ENCODE measurements around the gene MYADML2.
A peak's percentile ranks its signal among the peaks of the same experiment; 100 is the strongest.

Gene MYADML2

DNA sequence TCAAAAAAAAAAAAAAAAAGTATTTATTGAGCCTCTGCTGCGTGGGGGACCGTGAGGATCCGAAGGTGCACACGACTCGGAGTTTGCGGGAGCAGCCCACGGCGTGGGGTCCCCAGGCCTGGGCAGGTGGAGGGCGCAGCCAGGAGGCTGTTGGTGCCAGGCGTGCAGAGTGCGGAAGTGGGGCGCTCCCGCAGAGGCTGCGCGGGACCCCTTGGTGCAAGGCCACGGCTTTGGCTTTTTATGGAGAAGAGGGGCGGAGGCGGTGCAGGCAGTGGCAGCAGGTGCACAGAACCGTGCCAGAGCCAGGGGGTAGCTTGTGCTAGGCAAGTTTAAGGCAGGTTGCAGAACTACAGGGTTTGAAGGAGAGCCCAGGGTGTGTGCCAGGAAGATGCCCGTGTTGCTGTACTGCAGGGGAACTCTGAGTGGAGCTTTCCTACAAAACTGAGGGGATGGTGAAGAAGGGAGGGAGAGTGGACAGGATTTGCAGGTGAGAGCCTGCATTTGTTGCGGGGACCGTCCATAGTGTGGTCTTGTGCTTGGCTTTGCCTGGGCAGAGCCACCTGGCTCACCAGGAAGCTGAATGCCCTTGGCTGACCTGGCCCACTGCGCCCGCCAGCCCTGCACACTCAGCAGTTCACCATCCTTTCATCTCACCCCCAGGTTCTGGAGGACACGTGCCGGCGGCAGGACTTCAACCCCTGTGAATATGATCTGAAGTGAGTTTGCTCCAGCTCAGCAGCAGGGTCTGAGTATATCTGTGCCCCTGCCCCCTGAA, 31.7 kb upstream of the MYADML2 start:
- no peak for DNase-seq

DNA sequence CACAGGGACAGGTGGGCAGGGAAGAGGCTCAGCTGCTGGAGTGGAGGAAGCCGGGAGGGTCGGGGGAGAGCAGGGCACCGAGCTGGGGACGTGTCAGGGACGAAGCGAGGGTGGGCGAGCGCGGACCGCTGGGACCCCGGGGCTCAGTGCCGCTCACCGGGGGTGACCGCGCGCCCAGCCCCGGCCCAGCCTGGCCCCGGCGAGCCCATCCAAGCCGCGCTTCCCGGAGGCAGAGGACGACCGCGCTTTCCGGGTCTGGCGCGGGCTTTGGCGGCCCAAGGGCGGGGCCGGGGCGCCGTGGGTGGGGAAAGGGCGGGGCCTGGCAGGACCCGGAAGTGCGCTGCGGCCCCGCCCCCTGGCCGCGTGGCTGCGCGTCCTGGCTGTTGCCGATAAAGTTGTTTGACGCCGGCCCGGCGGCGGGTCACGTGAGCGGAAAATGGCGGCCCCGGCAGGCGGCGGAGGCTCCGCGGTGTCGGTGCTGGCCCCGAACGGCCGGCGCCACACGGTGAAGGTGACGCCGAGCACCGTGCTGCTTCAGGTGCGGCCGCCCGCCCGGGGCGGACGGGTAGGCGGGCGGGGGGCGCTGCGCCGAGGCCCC, 30.3 kb upstream of the MYADML2 start, which contains the start of gene ASPSCR1:
Gene ASPSCR1 (plus strand): TSS at position 419 of the 598 bp plus-strand sequence. CDS start 18 bp downstream, at position 437.
- DNase-seq, result peak; percentile 82

DNA sequence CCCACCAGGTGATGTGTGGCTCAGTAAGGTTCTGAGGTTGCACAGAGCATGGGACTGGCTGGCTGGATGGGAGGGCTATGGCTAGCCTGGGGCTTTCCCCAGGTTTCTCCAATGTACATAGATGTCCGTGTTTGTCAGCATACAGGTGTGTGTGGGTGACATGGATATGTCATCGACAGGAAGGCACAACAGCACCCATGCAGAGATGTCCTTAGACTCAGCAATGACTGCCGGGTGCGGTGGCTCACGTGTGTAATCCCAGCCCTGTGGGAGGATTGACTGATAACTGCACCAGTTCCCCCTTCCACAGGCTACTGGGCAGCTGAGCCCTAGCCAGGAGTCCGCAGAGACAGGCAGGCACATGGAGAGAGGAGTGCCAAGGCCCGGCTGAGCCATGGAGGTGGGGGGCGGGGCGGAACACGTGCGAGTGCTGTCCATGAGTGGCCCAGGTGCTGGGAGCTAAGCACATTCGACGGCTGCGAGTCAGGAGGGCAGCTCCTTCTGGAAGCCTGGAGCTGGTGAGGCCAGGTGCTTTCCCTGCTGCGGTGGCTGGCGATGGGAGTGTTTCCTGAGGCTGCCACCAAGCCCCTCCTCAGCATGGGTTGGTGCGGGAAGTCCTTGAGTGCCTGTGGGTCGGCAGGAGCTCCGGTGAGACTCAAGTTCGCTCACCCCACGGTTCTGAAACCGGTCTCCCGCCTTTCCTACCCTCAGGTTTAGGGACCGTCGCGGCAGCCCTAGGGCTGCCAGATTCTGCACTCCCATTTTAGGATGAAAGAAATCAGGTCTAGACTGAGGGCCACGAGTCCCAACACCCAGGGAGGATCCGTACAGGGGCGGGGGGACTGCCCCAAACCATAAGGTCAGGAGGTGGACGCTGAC, 29.5 kb upstream of the MYADML2 start:
- DNase-seq, result peak; percentile 89

DNA sequence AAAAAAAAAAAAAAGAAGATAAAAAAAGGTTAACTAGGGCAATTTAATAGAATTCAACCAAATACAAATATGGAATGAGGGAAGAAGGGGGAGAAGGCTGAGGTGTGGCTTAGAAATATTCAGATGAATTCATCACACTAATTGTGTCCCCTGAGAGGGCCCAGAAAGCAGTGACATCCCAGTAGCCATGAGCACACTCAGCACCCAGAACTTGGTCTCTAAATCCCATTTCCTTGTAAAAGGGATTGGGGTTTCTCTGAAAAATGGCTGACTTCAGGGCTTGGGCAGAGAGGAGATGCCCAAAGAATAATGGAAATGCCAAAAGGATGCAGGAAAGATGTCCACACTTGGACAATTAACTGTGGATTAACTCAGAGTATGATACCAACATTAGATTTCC, 26.4 kb upstream of the MYADML2 start:
- DNase-seq, result no peak

DNA sequence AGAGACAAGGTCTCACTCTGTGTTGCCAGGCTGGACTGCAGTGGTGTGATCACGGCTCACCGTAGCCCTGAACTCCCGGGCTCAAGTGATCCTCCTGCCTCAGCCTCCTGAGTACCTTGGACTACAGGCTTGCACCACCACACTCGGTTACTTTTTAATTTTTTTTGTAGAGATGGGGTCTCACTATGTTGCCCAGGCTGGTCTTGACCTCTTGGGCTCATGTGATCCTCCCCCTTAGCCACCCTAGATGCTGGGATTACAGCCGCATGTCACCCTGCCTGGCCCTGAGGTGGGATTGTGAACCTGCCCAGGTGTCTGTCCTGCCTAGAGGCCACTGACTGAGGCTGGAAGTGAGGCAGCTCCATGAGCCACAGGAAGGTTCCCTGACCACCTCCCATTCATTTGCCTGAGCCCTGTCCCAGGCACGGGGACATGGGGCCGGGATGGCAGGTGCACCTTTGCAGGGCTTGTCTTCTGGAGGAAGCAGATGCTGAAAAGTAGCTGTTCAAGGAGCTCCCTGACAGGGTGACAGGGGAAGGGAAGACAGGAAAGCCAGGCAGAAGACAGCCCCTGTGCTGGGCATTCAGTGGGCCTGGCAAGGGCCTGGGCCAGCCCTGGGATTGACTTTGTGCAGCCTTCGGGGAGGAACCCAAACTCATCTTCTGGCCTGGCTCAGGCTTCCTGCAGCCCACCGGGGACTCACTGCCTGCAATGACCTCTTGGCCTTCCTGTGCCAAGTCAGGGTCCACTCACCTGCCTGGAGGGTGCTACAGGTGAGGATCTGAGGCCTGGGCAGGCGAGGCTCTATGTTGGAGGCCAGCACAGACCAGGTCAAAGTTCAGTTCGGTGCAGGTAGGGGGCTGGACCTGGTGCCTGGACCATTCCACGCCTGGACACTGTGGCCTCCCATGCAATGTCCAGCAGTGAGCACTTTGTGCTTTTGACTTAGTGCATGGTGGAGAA, 22.1 kb upstream of the MYADML2 start:
- no peak for DNase-seq

DNA sequence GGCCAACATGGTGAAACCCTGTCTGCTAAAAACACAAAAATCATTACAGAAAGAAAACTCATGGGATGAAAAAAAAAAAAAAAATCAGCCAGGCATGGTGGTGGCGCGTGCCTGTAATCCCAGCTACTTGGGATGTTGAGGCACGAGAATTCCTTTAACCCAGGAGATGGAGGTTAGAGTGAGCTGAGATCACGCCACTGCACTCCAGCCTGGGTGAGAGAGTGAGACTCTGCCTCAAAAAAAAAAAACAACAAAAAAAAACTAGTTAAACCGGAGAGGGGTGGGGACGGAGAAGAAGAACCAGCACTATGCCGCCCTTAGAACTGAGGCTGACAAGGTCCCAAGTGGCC, 21.3 kb upstream of the MYADML2 start:
- DNase-seq, result no peak

DNA sequence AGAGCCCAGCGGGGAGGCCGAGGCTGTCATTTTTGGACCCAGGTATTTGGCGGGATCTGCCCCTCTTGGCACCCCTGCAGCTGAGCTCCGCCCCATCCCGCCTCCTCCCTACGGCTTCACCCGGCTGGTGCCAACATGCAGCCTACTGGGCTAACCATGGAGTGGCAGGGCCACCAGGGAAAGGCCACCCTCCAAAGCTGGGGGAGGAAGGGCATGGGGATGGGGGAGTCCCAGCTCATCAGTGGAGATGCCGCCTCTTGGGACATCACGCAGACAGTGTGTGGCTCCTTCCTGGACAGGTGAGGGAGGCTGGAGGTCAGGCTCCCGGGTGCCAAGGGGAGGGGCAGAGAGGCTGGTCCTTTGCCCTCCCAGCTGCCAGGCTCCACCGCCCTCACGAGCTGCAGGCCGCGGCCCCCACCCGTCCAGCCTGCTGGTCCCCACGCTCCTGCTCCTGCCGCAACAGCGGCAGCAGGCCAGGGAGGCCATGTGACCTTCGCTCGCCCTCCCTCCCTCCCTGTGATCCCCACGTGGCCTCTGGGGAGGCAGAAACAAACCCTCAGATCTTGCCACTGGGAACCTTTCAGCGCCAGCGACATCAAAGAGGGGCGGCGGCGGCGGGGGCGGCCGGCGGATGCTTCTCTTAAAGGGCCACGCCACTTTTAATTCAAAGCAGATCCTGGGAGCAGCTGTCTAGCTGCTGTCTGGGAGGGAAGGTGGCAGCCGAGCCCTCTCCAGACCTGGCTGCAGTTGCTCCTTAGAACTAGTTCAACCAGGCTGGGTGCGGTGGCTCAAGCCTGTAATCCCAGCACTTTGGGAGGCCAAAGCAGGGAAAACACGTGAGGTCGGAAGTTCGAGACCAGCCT, 20.7 kb upstream of the MYADML2 start:
- peak; percentile 94 for DNase-seq

DNA sequence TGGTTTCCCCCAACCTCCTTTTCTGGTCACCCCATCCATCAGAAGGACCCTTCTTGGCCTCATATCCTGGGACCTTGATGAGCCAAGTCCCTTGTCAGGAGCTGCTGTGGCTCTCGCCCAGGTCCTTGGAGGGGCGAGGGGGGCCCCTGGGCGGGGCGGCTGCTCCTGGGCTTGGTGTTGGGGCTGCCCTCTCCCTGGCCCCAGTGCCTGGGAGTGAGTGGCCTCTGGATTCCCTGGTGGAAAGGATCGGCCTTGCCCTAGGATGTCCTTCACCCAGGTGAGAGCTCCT, 20.2 kb upstream of the MYADML2 start:
- DNase-seq, result no peak

DNA sequence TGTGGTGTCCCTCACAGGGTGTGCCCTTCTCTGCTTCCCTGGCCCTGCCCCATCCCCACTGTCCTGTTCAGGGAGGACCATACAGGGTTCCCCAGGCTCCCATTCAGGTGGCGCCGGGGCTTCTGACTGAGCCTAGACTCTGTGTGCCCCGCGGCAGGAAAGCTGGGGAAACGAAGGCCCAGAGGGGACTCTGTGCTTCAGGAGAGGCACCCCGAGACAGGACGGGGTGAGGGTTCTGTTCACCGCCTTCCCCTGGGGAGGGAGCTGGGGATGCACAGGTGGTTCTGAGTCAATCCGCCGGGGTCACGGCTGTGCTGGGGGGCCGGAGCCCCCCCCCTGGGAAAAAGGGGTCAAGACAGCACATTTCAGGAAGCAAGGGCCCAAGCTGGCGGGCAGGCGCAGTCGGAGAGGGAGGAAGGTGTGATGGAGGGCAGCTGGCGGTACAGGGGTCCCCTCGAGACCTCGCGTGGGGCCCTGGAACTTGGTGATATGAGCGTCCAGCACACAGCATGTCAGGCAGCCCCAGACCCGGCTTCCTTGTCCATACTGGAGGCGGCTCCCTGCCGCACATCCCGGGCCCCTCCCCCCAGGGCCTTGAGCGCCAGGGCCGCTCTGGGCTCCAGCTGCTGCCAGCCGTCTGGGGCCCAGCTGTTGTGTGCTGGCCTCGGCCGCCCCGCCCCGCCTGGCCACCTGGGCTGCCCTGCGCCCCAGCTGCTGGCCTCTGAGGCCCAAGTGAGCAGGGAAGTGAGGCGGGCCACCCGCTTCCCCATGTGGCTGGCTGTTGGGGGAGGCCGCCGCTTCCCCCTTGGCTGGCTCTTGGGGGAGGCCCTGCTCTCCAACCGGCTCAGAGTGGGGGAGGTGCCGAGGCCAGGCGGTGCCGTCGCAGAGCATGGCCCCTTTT, 19.6 kb upstream of the MYADML2 start:
- DNase-seq, result peak; percentile 94

DNA sequence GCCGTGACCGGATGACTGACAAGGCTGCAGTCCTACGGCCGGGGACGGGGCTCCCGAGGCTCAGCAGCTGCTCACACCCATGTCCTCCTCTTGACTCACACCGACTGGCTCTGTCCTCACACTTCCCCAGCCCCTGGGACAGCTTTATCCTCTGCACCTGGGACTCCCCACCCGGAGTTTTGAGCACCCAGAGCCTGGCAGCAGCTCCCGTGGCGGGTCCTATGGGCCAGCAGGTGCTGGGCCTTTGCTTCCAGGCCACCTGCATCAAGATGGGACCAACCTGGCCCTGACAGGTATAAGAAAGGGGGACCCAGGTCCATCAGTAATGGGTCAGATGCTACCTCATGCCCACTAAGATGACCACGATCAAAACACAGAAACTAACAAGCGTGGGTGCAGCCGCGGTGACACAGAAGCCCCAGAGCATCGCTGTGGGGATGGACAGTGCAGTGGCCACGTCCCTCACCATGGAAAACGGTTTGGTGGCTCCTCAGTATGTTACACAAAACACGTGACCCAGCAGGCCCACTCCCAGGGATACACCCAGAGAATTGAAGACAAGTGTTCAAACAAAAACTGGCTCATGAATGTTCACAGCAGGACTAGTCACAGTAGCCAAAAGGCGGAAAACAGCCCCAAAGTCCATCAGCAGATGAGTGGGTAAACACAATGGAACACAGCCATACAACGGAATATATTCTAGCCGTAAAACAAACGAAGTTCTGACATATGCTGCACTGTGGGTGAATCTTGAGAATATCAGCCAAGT, 17.2 kb upstream of the MYADML2 start:
- DNase-seq, result no peak

DNA sequence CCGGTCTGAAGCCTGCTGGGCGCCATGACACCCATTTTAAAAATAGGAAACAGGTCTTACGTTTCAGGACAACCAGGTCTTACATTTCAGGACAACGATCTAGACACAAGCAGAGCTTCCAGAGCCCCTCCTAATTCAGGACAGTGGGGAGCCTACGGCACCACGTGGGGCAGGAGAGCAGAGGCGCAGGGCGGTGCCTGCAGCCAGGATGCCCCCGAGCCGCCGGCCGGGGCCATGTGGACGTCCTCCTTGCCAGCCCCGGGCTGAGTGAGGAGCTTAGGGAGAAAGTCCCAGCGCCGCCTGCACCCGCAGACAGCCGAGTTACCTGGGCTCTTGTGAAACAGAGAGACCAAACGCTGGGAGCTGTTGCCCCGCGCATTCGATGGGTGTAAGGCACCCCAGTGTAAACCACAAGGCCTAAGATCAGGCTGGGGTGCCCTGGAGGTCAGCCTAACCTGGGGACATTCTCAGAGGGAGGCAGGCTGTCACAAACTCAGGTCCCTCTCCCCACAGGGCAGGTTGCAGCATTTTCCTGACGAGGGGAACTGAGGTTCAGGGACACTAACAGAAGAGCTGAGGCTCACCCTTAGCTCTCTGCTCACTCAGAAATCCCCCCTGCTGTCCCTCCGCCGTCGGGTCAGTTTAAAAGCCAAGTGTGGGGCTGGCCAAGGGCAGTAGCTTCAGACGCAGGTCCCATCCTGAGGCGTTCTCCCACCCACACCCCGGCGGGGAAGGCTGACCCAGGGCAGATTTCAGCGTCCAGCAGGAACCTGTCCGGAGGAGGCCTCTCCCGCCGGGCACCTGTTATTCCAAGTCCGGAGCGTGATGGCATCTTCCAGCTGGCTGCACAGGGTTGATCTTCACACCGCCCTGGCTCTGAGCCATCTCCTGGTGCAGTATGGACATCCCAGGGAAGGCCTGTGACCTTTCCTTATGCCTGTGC, 15.7 kb upstream of the MYADML2 start:
- DNase-seq, result no peak

DNA sequence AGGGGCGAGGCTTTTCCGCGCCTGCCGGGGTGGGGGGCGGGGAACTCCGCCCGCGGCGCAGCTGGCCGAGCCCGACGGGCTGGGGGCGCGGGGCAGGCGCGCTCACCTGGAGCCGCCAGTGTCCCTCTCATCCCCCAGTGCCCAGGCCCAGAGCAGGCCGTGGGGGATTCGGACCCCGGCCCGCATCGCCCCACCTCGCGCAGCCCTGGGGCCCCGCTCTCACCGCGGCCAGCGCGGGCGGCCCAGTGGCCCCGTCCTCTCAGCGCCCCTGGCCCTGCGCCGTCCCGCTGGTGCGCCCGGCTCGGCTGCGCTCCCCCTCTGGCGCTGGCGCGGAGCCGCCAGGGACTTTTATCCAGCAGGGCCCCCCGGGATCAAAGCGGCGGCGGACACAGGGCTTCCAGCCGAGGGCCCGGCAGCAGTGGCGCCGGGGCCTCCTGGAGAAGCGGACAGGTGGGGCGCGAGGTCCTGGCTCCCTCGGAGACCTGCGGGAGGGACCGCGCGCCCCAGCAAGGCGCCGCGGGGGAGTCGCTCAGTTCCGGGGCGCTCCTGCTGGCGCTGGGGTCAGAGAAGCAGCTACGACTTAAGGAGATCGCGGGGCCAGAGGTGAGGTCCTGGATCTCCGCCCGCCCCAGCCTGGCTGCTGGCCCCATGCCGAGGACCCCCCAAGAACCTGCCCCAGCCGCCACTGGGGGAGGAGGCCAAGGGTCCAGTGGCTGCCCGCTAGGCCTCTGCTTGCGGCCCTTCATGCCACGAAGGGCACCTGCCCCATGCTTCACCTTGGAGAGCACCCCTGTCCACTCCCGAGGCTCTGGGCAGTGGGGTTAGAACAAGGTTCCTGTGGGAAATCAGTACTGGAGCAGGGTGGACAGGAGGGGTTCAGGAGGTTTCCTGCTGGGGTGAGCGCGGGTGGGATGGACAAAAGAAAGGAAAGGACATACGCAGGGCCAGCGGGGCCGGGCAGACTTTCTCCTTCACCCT, 14.8 kb upstream of the MYADML2 start:
- DNase-seq, result no peak

DNA sequence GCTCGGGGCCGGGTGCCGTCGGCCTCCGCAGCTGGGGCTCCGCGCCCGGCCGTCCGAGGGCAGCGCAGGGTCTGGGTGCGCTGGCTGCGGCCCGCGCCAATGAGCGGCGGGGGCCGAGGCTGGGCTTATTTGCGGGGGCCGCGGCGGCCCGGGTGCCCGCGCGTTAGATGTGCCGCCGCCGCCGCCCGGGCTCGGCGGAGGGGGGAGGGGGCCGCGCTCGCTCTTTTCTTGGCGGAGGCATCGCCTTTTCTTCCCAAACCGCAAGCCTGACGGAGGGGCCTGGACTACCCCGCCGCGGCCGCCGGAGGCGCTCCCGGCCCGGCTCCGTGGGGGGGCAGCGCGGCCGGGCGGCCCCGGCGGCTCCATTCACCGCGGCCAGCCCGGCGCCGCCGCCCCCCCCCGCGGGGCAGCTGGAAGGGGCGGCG, 14.1 kb upstream of the MYADML2 start, which contains the start of gene NOTUM:
Gene NOTUM (minus strand): TSS at position 101 of the 425 bp plus-strand sequence. CDS start 278 bp downstream, outside the sequence.
- no peak for DNase-seq

DNA sequence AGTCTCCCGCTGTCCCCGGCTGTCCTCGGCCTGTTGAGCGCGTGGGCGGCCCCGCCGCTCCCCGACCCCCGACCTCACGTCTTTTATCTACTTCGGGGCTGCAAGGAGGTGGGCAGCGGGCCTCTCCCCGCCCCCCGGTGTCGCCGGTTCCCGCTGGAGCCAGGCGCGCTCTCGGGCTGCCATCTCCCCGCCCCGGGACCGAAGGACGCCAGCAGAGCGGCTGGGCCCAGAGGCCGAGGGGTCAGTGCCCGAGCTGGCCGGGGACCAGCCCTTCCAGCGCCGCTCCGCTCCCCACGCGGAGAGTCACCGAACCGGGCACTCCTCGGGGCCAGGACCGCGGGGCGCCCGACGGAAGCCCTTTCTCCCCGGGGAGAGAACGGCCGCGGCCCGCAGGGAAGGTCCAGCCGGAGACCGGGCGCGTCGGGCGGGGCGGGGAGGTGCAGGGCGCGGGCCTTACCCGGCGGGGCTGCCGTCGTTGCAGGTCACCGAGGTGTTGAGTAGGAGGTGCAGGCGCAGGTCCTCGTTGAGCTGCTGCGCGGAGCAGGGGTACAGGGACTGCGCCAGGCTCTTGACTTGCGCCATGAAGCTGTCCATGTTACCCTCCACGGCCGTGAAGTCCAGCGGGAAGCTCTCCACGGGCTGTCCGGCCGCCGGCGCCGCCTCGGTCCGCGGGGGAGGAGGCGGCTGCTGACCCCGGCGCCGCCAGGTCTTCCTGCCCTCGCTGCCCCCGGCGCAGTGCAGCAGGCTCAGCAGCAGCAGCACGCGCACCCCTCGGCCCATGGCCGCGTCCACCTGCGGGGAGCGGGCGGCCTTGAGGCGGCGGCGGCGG, 13.3 kb upstream of the MYADML2 start:
- no peak for DNase-seq

DNA sequence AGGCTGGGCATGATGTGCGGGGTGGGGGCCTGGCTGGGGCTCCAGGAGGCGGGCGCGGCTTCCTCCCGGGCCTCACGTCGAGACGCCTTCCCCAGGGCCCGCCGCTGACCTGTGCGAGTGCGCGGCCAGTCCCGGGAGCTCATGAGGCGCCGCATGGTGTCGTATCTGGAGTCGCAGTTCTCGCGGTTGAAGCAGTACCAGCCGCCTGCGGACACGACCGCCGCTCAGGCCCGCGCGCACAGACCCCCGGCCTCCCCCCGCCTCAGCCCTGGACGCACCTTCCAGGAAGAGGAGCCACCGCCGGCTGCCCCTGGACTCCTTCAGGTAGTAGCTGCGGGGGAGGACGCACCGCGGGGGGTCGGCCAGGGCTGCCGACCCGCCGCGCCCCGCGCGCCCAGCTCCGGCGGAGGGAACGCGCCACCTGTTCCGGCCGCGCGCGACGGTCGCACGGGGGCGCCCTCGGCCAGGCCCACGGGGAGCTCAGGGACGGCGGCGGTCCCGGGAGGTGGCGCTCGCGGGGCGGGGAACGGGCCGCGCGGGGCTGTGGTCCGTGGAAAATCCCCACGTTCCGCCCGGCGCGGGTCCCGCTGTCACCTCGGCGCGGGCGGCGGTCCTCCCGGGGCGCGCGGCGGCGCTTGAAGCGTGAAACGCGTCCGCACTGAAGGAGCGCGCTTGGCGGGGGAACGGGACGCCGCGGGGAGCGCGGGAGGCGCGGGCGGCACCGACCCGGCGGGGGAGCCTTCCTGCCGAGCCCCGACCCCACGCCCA, 12.5 kb upstream of the MYADML2 start:
- DNase-seq, result no peak

Measured in NCI-H510A (cell line).